Limb (tissue), 2 donors: ENCODE measurements around the gene CTBP2.

Source experiments
- DNase-seq, 2 donors: peaks; one replicate each; pipeline ENCODE4 v3.0.0-alpha.2; 2016; ENCODE audit errors: extremely low spot score in 2 of 2

Gene CTBP2

DNA sequence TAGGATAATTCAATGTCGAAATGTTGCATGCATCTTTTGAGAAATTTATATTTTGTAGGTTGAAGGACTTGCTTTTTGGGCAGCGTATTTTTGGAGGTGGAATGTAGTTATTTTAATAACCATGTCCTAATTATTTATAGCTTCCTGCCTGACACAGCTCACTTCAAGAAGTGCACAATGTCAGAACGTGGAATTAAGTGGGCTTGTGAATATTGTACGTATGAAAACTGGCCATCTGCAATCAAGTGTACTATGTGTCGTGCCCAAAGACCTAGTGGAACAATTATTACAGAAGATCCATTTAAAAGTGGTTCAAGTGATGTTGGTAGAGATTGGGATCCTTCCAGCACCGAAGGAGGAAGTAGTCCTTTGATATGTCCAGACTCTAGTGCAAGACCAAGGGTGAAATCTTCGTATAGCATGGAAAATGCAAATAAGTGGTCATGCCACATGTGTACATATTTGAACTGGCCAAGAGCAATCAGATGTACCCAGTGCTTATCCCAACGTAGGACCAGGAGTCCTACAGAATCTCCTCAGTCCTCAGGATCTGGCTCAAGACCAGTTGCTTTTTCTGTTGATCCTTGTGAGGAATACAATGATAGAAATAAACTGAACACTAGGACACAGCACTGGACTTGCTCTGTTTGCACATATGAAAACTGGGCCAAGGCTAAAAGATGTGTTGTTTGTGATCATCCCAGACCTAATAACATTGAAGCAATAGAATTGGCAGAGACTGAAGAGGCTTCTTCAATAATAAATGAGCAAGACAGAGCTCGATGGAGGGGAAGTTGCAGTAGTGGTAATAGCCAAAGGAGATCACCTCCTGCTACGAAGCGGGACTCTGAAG lies 217.8 kb downstream of the CTBP2 start:
- no peak for DNase-seq

DNA sequence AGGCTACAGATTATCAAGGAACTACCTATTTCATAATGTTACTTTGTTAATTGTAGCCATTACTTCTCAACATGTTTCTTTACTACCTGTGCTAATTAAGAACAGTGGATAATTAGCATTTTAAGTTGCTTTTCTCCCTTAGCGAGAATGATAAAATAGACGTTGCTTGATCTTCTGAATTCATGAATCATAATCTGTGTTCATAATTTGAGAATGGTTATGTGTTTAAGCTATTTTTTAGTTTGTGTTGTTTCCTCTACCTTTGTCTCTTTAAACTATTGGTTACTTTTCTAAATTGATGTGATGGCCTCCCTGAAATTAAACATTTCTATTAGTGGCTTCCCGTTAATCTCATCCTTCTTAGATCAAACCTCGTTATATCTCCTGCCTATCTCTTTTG lies 218.5 kb downstream of the CTBP2 start, which contains the start of gene ZRANB1:
Gene ZRANB1, plus strand, starts transcription at position 301 of the 400 bp plus-strand sequence. CDS start 371 bp downstream, outside the sequence.
- no peak for DNase-seq

DNA sequence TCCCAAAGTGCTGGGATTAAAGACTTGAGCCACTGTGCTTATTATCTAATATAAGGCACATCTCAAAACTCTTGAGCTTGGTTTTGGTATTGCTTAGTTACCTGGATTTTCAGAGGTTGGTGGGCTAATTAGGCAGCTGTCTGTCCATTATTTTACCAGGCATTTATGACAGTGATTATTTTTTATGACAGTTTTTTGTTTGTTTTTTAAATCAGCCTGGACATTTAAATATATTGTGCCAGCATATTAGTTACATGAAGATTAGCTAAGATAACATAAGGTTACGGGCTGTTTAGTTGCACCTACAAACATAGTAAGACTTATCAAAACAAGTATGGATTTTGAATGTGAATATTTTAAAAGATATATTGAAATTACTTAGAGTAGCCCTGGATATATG lies 221.1 kb downstream of the CTBP2 start:
- no peak for DNase-seq

DNA sequence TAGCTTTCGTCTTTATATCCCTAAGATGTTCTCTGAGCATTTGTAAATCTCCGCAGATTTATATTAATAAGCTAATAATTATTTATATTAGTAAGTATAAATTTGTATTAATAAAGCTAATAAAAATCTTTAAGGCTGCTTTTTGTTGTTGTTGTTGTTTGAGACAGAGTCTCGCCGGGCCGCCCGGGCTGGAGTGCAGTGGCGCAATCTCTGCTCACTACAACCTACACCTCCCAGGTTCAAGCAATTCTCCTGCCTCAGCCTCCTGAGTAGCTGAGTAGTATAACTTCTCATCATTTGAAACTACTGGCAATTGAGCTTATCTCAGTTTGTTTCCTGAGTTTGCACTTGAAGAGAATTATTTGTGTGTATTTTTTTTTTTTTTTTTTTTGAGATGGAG lies 223.6 kb downstream of the CTBP2 start:
- DNase-seq, result no peak

DNA sequence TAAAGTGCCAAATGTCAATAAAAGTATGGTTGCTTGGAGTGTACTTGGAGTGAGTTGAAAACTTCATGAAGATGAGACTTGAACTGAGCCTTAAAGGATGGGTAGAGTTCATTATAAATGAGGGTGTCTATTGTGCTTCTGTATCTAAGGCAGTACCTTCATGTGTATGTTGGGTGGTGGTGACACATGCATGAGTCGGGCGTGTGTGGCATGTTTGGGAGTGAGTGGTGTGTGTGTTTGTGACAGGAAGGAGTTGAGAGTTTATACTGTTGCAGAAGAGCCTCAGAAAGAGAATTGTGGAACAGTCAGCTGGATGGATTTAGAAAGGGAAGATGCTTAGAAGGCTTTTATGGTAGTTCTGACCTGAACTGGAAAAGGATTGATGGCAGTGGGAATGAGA lies 224.4 kb downstream of the CTBP2 start:
- DNase-seq, result no peak
